Fibroblast of pulmonary artery (primary cell): ENCODE data around the gene METTL23.
"Not testable (repeated sequence)": the region's sequence is repeated elsewhere in the genome, so short reads cannot be mapped to it uniquely, and the experiment has no call there.

ENCODE experiments used
- DNase-seq: peaks from one replicate; pipeline ENCODE4 v3.0.0-alpha.2; 2010; ENCODE audit warnings: low read depth
- H3K4me3 ChIP-seq: replicated peaks from 2 replicates; pipeline ENCODE4 v1.5.1; 2011; ENCODE audit warnings: low read depth, mild to moderate bottlenecking, control low read depth, low read length, moderate library complexity
- TF ChIP-seq, protein P1 (sequence below): IDR thresholded peaks from 2 replicates; pipeline ENCODE4 v1.5.1; 2011; ENCODE audit warnings: mild to moderate bottlenecking, control low read depth, low read length, inconsistent platforms; ENCODE audit errors: missing control alignments

The METTL23 gene

GRCh38 chr17:76696763-76697701, 29.6 kb upstream of the METTL23 start:
- TF ChIP-seq, protein P1, sequence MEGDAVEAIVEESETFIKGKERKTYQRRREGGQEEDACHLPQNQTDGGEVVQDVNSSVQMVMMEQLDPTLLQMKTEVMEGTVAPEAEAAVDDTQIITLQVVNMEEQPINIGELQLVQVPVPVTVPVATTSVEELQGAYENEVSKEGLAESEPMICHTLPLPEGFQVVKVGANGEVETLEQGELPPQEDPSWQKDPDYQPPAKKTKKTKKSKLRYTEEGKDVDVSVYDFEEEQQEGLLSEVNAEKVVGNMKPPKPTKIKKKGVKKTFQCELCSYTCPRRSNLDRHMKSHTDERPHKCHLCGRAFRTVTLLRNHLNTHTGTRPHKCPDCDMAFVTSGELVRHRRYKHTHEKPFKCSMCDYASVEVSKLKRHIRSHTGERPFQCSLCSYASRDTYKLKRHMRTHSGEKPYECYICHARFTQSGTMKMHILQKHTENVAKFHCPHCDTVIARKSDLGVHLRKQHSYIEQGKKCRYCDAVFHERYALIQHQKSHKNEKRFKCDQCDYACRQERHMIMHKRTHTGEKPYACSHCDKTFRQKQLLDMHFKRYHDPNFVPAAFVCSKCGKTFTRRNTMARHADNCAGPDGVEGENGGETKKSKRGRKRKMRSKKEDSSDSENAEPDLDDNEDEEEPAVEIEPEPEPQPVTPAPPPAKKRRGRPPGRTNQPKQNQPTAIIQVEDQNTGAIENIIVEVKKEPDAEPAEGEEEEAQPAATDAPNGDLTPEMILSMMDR, result no peak
- DNase-seq, result peak; percentile 81
- no peak overlapping the region for H3K4me3 ChIP-seq

DNA sequence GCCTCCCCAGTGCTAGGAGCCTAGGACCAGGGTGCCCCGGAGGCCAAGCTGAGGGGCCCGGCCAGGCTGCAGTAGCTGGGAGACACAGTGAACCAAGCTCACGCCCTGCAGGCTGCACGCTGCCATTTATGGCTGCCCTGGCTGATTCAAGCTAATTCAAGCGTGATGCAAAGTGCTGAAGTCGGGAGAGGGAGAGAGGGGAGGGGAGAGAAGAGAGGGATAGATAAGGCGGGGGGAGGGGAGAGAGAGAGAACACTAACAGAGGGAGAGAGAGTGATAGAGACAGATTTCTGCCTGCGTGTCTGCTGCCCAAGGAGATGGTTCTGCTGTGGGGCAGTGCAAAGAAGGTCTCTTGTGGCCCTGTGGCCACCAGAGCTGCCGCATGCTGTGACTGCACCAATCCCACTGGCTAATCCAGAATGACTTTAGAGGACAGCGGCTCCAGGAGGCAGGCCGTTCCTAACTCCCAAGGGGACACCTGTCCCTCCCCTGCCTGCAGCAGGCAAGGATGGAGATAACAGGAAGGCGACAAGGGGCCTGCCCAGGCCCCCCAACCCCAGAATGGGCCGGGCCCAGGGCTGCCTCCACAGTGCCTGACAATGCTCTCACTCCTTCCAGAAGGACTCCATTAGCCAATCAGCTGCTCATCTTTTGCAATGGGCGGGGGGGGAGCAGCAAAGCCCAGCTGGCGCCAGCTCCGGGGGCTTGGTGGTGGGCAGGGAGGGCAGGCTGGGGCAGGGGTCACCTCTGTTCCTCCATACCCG, 28.8 kb upstream of the METTL23 start:
- peak; percentile 63 for DNase-seq
- no peak overlapping the region for H3K4me3 ChIP-seq
- TF ChIP-seq, protein P1, result no peak

DNA sequence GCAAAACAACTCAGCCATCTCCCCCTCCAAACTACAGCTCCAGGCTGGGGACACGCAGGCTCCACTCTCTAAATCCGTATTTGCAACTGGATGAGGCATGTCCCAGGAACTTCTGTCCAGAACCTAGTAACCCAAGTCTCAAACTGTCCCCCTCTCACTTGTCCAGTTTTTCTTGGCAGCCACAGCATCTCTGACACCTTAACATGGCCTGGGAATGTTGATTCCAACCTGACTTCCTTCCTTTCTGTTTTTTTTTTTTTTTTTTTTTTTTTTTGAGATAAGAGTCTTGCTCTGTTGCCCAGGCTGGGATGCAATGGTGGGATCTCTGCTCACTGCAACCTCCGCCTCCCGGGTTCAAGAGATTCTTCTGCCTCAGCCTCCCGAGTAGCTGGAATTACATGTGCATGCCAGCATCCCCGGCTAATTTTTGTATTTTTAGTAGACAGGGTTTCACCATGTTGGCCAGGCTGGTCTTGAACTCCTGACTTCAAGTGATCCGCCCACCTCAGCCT, 28.1 kb upstream of the METTL23 start:
- DNase-seq, H3K4me3 ChIP-seq: not testable (repeated sequence)

DNA sequence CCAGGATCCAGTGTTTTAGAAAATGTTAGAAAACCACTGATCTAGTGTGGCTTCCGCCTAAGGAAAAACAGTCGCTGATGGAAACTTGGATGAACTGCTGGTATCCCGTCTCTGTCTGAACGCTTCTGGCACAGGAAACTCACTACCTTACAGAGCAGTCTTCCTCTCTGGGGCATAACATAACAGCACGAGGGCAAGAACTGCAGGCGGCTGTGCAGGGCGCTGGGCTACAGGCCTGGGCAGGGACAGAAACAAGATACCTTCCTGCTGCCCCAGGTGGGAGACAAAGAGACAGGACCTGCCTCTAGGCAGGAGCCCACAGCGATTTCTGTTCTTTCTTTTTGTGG, 26.4 kb upstream of the METTL23 start:
- no peak overlapping the region for H3K4me3 ChIP-seq
- TF ChIP-seq, protein P1, result no peak
- DNase-seq, result no peak

GRCh38 chr17:76700617-76701470, 25.8 kb upstream of the METTL23 start:
- DNase-seq, result peak; percentile 88
- TF ChIP-seq, protein P1, result no peak
- peak overlapping the region; percentile 5 for H3K4me3 ChIP-seq

DNA sequence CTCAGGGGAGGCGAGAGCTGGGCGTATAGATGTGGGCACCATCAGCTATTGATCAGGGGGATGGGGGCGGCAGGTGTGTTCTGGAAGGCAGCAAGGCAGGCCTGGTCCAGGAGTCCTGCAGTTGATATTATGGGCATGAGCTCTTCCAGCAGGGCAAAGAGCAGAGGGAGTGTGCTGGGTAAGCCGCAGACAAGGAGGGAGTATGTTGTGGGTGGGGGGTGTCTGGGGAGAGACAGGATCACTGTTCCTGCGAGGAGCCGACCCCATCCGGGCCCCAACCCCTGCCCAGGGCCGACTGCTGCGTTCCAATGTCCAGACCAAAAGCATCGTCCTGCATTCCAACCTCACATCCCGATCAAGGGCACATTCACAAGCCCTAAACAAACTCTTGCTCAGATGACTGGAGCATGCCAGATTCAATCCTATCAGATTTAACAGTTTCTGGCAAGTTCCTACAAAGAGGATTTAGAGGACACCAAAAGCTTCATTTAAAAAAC, 25.1 kb upstream of the METTL23 start:
- no peak overlapping the region for H3K4me3 ChIP-seq
- TF ChIP-seq, protein P1, result no peak
- no peak for DNase-seq
